Measurements from ENCODE around the gene SP2. TPM values are rescaled to one million over a fixed set of nuclear protein-coding genes. Genes with fewer than 3 reads are reported as not detected.

The SP2 gene
- total RNA-seq, 1 experiment from 2014 or later: 25.6 TPM

DNA sequence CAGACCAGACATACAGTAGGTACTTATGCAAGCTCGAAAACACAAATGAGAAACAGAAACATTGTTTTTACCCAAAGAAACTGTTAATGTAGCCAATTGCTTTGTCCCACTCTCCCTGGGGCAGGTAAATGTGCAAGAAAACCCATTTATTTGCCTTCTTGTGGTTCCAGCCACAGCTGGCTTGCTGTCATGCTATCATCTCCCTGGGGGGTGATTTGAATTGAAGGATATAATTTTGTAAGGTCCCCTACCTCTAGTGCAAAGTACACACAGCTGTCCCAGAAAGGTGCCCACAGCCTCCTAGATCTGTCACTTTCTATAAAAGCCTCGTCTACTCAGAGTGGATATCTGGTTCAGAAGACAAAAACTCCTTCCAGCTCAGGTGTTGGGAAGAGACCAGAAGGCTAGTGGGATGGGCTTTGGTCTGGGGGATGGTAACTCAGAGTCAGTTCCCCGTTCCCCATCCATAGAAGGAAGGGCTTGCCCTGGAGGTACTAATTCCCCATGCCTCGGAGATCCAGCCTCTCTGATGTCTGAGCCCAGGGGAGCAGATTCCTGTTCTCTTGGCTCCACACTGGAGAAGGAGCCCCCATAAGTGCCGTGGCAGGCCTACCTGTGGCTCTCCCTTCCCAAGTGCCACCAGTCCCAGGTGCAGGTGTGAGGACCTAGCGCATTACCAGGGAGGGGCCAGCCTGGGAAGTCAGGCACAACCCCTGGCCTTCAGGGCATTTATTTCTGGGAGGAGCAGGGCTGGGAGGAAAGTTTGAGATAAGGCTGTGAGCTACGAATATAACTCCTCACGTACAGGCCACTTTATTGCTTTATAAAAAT, 64.0 kb downstream of the SP2 start:
- Histone ChIP-seq H3K36me3 (ENCODE audit: control insufficient read depth, insufficient read depth, low read length) (no peaks in the 10 kb centered on the region), H3K4me3 (ENCODE audit: low read depth in 2 of 2, low read length in 2 of 2) (no peak overlapping the region), H3K4me1 (ENCODE audit: control insufficient read depth, insufficient read depth, low read length) (peaks cover 16% of the 10 kb centered on the region), H3K9me3 (ENCODE audit: control insufficient read depth, insufficient read depth, low read depth, low read length) (no peaks in the 10 kb centered on the region), H3K27me3 (ENCODE audit: control insufficient read depth, insufficient read depth, low read length) (no peaks in the 10 kb centered on the region), H3K27ac (ENCODE audit: low read length) (no peak overlapping the region)
- DNase-seq (ENCODE audit: low read depth, low spot score) (no peak), ATAC-seq (no peak)
- ChIA-PET CTCF (no interaction called here), POLR2A (interaction anchor here (0.6 to 0.7 kb wide), 2 partner anchors 20 to 263 kb away, joined by 3 to 5 read pairs; no protein-coding TSS in a partner anchor)
- no peak for TF ChIP-seq POLR2AphosphoS5 (IDR thresholded peaks at IDR 0.05; ENCODE audit: low read depth, low read length)
- TF ChIP-seq SIN3A (IDR thresholded peaks at IDR 0.05; ENCODE audit: borderline replicate concordance, insufficient read depth, low read depth, low read length): no peak
- TF ChIP-seq, protein P1, sequence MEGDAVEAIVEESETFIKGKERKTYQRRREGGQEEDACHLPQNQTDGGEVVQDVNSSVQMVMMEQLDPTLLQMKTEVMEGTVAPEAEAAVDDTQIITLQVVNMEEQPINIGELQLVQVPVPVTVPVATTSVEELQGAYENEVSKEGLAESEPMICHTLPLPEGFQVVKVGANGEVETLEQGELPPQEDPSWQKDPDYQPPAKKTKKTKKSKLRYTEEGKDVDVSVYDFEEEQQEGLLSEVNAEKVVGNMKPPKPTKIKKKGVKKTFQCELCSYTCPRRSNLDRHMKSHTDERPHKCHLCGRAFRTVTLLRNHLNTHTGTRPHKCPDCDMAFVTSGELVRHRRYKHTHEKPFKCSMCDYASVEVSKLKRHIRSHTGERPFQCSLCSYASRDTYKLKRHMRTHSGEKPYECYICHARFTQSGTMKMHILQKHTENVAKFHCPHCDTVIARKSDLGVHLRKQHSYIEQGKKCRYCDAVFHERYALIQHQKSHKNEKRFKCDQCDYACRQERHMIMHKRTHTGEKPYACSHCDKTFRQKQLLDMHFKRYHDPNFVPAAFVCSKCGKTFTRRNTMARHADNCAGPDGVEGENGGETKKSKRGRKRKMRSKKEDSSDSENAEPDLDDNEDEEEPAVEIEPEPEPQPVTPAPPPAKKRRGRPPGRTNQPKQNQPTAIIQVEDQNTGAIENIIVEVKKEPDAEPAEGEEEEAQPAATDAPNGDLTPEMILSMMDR (IDR thresholded peaks at IDR 0.05): no peak
- no peak for TF ChIP-seq TCF7L2 (IDR thresholded peaks at IDR 0.05; ENCODE audit: low read depth, low read length)
- TF ChIP-seq, protein P2, sequence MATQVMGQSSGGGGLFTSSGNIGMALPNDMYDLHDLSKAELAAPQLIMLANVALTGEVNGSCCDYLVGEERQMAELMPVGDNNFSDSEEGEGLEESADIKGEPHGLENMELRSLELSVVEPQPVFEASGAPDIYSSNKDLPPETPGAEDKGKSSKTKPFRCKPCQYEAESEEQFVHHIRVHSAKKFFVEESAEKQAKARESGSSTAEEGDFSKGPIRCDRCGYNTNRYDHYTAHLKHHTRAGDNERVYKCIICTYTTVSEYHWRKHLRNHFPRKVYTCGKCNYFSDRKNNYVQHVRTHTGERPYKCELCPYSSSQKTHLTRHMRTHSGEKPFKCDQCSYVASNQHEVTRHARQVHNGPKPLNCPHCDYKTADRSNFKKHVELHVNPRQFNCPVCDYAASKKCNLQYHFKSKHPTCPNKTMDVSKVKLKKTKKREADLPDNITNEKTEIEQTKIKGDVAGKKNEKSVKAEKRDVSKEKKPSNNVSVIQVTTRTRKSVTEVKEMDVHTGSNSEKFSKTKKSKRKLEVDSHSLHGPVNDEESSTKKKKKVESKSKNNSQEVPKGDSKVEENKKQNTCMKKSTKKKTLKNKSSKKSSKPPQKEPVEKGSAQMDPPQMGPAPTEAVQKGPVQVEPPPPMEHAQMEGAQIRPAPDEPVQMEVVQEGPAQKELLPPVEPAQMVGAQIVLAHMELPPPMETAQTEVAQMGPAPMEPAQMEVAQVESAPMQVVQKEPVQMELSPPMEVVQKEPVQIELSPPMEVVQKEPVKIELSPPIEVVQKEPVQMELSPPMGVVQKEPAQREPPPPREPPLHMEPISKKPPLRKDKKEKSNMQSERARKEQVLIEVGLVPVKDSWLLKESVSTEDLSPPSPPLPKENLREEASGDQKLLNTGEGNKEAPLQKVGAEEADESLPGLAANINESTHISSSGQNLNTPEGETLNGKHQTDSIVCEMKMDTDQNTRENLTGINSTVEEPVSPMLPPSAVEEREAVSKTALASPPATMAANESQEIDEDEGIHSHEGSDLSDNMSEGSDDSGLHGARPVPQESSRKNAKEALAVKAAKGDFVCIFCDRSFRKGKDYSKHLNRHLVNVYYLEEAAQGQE (IDR thresholded peaks at IDR 0.05; ENCODE audit: insufficient read depth in 1 of 2, low read depth in 2 of 2, low read length in 1 of 2): no peak
- intact Hi-C loops (cut with micrococcal nuclease; ENCODE audit: unreplicated experiment) (no loop called here), in situ Hi-C loops (cut with HindIII; ENCODE audit: low pct_unique_long_range_greater_than_20kb, low sequenced_read_pairs) (no loop called here)
- BruUV-seq (replicated peaks): no TSS peak

DNA sequence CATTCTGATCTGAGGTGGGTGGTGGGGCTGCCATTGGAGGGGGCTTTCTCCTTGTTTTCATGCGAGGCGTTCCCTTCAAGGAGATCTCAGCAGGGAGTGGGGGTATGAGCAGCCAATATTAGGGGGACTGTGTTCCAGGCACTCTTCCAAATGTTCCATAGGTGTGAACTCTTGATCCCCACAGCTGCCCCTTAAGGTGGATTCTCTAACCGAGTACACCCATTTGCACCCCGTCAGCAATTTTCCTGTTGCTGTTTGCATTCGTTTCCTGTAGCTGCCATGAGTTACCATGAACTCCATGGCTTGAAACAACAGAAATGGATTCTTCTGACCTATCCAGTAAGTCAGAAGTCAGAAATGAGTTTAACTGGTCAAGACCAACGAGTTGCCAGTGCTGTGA, 65.4 kb downstream of the SP2 start:
- BruUV-seq (replicated peaks): no TSS peak
- intact Hi-C loops (cut with micrococcal nuclease; ENCODE audit: unreplicated experiment) (no loop called here), in situ Hi-C loops (cut with HindIII; ENCODE audit: low pct_unique_long_range_greater_than_20kb, low sequenced_read_pairs) (no loop called here)
- Histone ChIP-seq H3K4me1 (ENCODE audit: control insufficient read depth, insufficient read depth, low read length) (peaks cover 11% of the 10 kb centered on the region), H3K9me3 (ENCODE audit: control insufficient read depth, insufficient read depth, low read depth, low read length) (no peaks in the 10 kb centered on the region), H3K4me3 (ENCODE audit: low read depth in 2 of 2, low read length in 2 of 2) (no peak overlapping the region), H3K36me3 (ENCODE audit: control insufficient read depth, insufficient read depth, low read length) (no peaks in the 10 kb centered on the region), H3K27me3 (ENCODE audit: control insufficient read depth, insufficient read depth, low read length) (no peaks in the 10 kb centered on the region), H3K27ac (ENCODE audit: low read length) (no peak overlapping the region)
- DNase-seq (ENCODE audit: low read depth, low spot score) (no peak), ATAC-seq (no peak)
- CTCF ChIA-PET: interaction anchor here (0.7 kb wide), 1 partner anchor 19 kb away, joined by 4 read pairs; the partner anchor contains the start of gene PNPO
- TF ChIP-seq, protein P2 (IDR thresholded peaks at IDR 0.05; ENCODE audit: insufficient read depth in 1 of 2, low read depth in 2 of 2, low read length in 1 of 2): no peak
- TF ChIP-seq SIN3A (IDR thresholded peaks at IDR 0.05; ENCODE audit: borderline replicate concordance, insufficient read depth, low read depth, low read length): no peak
- TF ChIP-seq POLR2AphosphoS5 (IDR thresholded peaks at IDR 0.05; ENCODE audit: low read depth, low read length): no peak
- POLR2A ChIA-PET: interaction anchor here (1.1 kb wide), 1 partner anchor 10 kb away, joined by 8 read pairs; no protein-coding TSS in a partner anchor
